ENCODE data around the gene MAML3. TPM values are rescaled to one million over a fixed set of nuclear protein-coding genes. Genes with fewer than 3 reads are reported as not detected.

MAML3 gene
- total and polyA plus RNA-seq, 12 donors = 1.1 to 4.6 (median 2.6) TPM

DNA sequence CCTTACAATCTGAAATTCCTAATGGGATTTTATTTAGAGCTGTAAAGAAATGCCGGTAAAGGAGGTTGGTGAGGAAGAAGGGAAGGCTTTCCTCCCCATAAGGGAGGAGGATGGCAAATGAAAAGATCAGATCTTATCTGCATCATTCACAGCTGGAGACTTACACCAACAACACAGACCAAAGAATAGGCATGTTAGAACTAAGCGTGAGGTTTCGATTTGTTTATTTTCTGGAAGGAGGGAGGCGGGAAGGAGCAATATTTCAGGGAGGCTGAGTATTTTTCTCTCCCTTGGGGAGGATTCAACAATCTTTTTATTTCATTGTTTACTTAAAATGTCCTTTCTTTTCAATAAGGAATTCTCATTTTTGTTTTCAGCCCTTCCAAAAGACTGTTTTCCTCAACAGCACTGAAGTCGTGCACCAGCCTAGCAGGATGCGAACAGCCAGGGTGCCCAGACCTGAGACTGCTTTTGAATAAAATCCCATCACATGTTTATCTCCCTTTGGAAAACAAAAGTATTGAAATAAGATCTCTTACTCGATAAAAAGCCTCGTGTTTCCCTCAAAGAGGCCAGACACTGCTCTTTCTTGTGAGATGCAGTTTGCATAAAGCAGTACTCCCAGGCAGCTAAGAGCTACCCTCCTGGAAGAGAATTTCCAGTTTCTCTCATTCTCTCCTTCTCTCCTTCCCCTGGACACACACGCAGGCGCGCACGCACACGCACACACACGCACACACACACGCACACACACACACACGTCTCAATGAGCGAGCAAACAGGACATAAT is 252.3 kb downstream of the MAML3 start:
- intact Hi-C loops (cut with DNase I) = no loop called here
- Histone ChIP-seq H3K9me3 (peaks cover 0 to 4% (median 0%) of the 10 kb centered on the region in 11 donors), H3K27ac (peak overlapping the region in 5 of 10 donors; percentile 12 to 52 (median 26)), H3K36me3 (no peaks in the 10 kb centered on the region), H3K4me1 (peaks cover 0 to 36% (median 14%) of the 10 kb centered on the region in 9 donors), H3K27me3 (no peaks in the 10 kb centered on the region), H3K4me3 (peak overlapping the region in 6 of 10 donors; percentile 7 to 35 (median 28))
- no peak for DNase-seq
- 42 to 68% methylated on average over 17 of the region's 17 CpGs for WGBS, 2 donors
- TF ChIP-seq, protein P1, sequence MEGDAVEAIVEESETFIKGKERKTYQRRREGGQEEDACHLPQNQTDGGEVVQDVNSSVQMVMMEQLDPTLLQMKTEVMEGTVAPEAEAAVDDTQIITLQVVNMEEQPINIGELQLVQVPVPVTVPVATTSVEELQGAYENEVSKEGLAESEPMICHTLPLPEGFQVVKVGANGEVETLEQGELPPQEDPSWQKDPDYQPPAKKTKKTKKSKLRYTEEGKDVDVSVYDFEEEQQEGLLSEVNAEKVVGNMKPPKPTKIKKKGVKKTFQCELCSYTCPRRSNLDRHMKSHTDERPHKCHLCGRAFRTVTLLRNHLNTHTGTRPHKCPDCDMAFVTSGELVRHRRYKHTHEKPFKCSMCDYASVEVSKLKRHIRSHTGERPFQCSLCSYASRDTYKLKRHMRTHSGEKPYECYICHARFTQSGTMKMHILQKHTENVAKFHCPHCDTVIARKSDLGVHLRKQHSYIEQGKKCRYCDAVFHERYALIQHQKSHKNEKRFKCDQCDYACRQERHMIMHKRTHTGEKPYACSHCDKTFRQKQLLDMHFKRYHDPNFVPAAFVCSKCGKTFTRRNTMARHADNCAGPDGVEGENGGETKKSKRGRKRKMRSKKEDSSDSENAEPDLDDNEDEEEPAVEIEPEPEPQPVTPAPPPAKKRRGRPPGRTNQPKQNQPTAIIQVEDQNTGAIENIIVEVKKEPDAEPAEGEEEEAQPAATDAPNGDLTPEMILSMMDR (IDR thresholded peaks at IDR 0.05) = no peak
- peak in 4 of 8 donors; percentile 19 to 54 (median 42) for ATAC-seq

- ATAC-seq = no peak
- no peak overlapping the region for H3K4me3 ChIP-seq
- H3K27me3 ChIP-seq = no peaks in the 10 kb centered on the region
- H3K36me3 ChIP-seq = no peaks in the 10 kb centered on the region
- no peak overlapping the region for H3K27ac ChIP-seq
- peaks cover 0 to 4% (median 0%) of the 10 kb centered on the region in 11 donors for H3K9me3 ChIP-seq
- intact Hi-C loops (cut with DNase I) = no loop called here
- WGBS, 2 donors = 59 to 68% methylated on average over 2 of the region's 2 CpGs
- TF ChIP-seq, protein P1 (IDR thresholded peaks at IDR 0.05) = no peak
- H3K4me1 ChIP-seq = peaks cover 0 to 29% (median 10%) of the 10 kb centered on the region in 9 donors
- DNase-seq = no peak
These were observed 253.0 kb downstream of the MAML3 start for GRCh38 chr4:139900964-139901376.

- peaks cover 0 to 29% (median 10%) of the 10 kb centered on the region in 9 donors for H3K4me1 ChIP-seq
- H3K36me3 ChIP-seq = no peaks in the 10 kb centered on the region
- no peak for DNase-seq
- TF ChIP-seq, protein P1 (IDR thresholded peaks at IDR 0.05) = no peak
- no peak overlapping the region for H3K4me3 ChIP-seq
- H3K27me3 ChIP-seq = no peaks in the 10 kb centered on the region
- no peak overlapping the region for H3K27ac ChIP-seq
- WGBS, 2 donors = 96 to 97% methylated on average over 4 of the region's 4 CpGs
- H3K9me3 ChIP-seq = no peaks in the 10 kb centered on the region
- no peak for ATAC-seq
- intact Hi-C loops (cut with DNase I) = no loop called here
These were observed 254.6 kb downstream of the MAML3 start for GRCh38 chr4:139899346-139899745.

DNA sequence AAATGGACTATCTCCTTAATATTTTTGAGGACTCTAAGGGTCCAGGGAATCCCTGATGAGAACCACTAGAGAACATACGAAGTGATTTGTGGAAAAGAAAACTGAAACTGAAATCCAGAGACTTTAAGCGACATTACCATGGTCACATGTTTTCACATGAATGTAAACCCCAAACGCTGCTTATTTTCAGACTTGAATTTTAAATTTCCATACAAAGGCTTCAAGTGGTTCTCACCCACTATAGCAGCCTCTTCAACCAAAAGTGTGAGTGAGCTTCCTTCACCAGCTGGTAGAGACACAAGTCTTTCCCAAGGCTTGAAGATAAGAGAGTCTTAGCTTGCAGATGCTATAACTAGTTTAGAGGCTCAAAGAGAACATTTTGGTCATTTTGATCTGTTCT is 255.7 kb downstream of the MAML3 start:
- WGBS, 2 donors = 79 to 86% methylated on average over 3 of the region's 3 CpGs
- intact Hi-C loops (cut with DNase I) = no loop called here
- peak overlapping the region in 1 of 10 donors; percentile 37 for H3K27ac ChIP-seq
- no peaks in the 10 kb centered on the region for H3K9me3 ChIP-seq
- H3K4me1 ChIP-seq = peaks cover 0 to 27% (median 10%) of the 10 kb centered on the region in 9 donors
- H3K36me3 ChIP-seq = no peaks in the 10 kb centered on the region
- DNase-seq = no peak
- no peaks in the 10 kb centered on the region for H3K27me3 ChIP-seq
- H3K4me3 ChIP-seq = peak overlapping the region in 1 of 10 donors; percentile 18
- ATAC-seq = no peak
- TF ChIP-seq, protein P1 (IDR thresholded peaks at IDR 0.05) = no peak

Data from heart right ventricle (tissue), 16 donors.